ENCODE results near the gene MLLT10.
"Not testable (repeated sequence)": the region's sequence is repeated elsewhere in the genome, so short reads cannot be mapped to it uniquely, and the experiment has no call there.

MLLT10 gene

GRCh38 chr10:21705828-21706176, 171.8 kb downstream of the MLLT10 start:
- no peak for DNase-seq

DNA sequence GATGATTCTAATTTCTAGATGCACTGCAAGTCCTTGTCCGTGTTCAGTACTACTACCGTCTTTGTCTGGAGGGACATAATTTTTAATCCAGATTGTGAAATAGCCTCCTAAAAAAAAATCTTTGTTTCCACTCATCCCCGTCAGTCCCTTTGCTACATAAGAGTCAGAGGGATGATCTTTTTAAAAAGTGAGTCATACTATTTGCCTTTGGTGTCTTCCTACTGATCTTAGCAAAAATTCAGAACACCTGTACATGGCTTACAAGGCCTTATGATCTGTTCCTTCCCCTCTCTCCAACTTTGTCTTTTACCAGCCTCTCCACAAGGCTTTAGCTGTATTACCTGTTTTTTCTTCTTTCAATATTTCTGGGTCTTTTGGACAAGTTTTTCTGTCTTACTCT, 173.5 kb downstream of the MLLT10 start:
- DNase-seq = no peak

GRCh38 chr10:21712975-21713374, 178.9 kb downstream of the MLLT10 start:
- no peak for DNase-seq

DNA sequence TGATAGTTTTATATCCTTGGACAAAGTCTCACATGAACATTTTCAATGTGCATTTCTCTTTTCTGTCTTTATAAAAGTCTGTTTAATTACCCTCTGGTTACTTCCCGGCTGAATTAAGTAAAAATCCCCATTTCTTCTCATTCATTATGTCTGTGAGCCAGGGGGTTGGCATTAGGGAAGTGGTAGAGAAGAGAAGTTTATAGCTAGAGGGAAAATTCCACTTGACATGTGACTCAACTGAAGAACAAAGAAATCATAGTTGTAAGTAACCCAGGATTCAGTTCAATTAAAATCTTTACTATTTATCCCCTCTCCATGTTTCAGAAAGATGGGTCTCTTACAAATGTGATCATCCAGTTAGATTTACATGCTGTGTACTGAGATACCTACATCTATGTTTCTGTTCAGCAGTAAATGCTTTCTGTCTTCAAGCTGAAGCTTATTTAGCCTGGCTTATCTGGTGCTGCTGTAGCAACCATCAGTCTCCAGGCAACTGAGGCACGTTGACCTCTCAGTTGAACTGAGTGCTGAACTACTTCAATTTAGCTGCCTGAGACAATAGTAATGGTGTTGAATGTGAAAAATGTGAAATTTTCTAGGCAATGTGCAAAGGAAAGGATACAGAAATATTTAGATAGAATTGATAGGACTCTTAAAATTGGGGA, 181.6 kb downstream of the MLLT10 start:
- DNase-seq = no peak

GRCh38 chr10:21717437-21718054, 183.5 kb downstream of the MLLT10 start:
- not testable (repeated sequence) for DNase-seq

- DNase-seq = no peak
Observed at GRCh38 chr10:21719502-21719901, 185.5 kb downstream of the MLLT10 start.

- no peak for DNase-seq
Observed at GRCh38 chr10:21720090-21720489, 186.1 kb downstream of the MLLT10 start.

- DNase-seq = no peak
Observed at GRCh38 chr10:21721000-21721665, 187.1 kb downstream of the MLLT10 start.

GRCh38 chr10:21722209-21722608, 188.2 kb downstream of the MLLT10 start:
- DNase-seq = no peak

DNA sequence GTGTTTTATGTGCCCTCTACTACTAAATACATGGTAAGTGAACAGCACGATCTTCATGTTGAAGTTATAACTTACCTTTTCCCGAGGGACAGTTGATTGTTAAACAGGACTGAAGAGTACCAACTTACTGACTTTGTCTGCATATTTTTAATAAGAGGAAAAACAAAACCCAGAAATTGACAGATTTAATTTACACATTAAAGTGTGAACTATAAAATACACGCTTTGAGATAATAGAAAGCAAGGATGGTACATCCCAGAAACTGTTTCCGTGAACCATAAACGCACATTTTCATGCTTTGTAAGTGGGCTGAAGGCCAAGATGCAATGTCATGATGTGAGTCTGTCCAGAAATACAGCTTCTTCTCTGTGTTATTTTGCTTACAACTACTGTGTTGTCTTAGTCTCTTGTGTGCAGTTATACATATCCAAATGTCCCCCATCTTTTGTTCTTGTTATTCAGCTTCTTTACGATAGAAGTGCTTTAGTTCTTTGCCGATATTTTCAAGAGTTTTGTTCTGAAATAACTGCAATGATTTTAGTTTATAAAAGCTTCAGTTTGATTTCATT, 190.1 kb downstream of the MLLT10 start:
- no peak for DNase-seq

DNA sequence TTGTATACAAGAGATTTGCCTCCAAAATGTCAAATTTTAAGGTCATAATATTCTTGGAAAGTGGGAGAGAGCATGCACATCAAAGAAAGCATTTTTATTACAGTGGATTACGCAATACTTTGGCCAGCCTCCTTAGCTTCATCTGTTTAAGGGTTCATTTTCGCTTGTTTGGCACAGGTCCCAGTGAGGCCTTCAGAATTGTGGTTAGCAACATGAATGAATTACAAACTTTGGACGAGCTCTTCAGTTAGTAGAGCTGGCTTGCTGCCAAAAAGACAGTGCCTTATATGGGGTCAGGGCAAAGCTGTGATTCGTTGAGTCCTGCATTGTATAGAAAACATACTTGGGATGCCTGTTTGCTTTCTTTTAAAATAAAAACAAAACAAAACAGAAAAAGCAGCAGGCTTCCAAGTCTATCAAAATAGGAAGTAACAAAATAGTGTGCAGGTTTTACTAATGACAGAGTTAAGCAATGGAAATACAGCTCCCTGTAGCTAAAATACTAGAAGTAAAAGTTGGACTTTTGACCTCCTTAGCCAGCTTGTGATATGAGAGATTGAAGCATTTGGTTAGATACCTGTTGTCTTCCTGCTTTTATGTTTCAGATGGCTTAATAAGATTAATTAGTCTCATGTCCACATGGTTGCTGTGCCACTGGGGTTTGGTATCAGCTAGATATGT, 190.8 kb downstream of the MLLT10 start:
- DNase-seq = no peak

DNA sequence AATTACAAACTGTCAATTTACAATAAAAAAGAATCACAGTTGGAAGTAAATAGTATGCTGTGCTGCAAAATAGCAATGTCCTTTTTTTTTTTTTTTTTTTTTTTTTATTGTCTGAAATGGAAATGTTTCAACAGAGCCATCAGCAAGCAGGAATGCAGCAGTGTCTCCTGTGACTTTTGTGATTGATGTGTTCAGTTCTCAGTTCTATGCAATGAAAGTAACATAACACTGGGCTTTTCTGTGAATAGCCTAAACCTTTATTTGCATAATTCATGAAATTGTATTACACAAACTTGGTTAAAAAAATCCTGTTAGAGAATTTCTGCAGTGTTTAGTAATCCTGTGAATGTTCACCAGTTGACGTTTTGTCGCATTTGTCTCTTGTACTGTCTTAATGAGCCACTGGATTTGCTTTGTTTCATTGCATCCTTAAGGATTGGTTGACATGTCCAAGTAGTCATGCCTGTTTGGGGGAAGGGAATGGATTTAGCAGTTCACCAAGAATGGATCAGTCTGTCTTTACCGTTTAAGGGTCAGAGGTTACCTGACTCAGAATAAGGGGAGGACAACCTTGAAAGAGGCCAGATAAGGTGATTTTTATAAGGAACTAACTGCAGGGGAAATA, 192.7 kb downstream of the MLLT10 start:
- no peak for DNase-seq

DNA sequence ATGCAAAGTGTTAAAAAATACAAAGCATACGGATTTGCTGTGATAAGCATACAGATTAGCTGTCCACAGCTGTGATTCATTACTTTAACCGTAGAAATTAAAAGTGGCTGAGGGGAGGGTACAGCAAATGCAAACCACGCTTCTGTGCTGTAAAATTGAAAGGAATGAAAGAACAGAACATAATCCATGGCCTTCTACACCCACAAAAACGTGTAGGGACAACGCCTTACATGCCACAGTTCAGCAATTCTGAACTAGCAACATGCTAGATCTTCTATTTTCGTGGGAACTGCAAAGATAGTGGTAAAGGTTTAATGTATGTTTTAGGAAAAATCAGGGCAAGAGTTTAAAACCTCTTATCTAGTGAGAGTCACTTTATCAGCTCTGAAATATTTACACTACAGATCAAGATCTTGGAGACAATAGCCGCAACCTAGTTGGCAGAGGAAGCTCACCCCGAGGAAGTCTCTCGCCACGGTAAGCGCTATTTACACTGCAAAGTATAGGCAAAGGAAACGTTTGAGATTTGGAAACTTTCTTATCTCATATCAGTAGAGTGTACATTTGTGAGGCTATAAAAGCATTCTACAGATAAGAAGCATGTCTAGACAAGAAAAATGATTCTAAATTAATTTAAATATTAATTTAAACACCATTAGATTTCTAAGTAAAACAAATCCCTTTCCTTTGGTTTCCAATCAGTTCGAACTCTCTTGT, 193.6 kb downstream of the MLLT10 start:
- no peak for DNase-seq

- DNase-seq = no peak
Observed at GRCh38 chr10:21728618-21729017, 194.6 kb downstream of the MLLT10 start.

GRCh38 chr10:21732067-21732772, 198.2 kb downstream of the MLLT10 start:
- DNase-seq = peak in 1 of 4 experiments; percentile 20

GRCh38 chr10:21733710-21734109, 199.7 kb downstream of the MLLT10 start:
- no peak for DNase-seq

GRCh38 chr10:21737106-21737505, 203.1 kb downstream of the MLLT10 start:
- DNase-seq = no peak

GRCh38 chr10:21740989-21741388, 207.0 kb downstream of the MLLT10 start:
- DNase-seq = no peak

GRCh38 chr10:21742740-21743412, 208.8 kb downstream of the MLLT10 start:
- no peak for DNase-seq

DNA sequence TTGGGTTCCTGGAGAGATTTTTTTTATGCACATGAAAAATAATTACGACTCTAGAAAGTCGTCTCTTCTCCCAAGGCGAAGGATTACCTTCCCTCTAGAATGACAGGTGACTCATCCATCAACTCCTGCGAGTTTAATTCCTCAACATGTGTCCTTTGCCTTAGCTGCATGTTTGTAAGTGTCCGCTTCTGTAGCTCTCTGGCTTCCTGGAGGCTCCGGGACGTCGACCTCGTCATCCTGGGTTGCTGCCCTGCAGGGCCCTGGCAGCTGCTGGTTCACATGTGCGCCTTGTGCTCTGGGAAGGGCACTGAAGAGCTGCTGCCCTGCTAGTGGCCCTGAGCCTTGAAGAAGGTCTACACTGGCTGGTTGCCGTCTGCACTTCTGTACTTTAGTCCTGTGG, 210.2 kb downstream of the MLLT10 start:
- DNase-seq = no peak

DNA sequence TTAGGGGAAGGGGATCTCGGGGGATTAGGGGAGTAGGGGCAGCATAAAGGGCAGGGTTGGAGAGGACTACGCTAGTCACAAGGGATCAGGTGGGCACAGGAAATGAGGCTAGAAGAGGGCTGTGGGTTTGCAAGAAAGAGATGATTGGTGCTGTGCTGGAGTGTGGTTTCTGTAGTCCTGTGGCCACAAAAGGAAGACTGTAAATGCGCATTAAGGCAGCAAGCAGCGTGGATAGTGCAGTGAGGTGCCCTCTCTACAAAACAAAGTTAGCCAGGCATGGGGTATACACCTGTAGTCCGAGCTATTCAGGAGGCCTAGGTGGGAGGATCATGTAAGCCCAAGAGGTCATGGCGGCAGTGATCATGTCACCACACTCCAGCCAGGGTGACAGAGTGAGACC, 212.1 kb downstream of the MLLT10 start:
- no peak for DNase-seq

Measured in activated naive CD4-positive, alpha-beta T cell (primary cell).